ENCODE measurements around the gene GRID2. TPM values are rescaled to one million over a fixed set of nuclear protein-coding genes. Genes with fewer than 3 reads are reported as not detected.
"Not testable (repeated sequence)": the region's sequence is repeated elsewhere in the genome, so short reads cannot be mapped to it uniquely, and the experiment has no call there.

The GRID2 gene
- not detected in 2 replicates for total RNA-seq (2014; rRNA removed; shearing (Covaris generic))
- polyA plus RNA-seq (2014; cell fraction: nucleus; rRNA removed): not detected in 2 replicates

GRCh38 chr4:92303621-92304027 lies at the start of gene GRID2:
Gene GRID2, plus strand, starts transcription at chr4:92303966.
- no peak for DNase-seq (ENCODE audit: extremely low read depth, low read depth)

GRCh38 chr4:92253986-92254671 lies 49.6 kb upstream of the GRID2 start:
- no peak for DNase-seq (ENCODE audit: extremely low read depth, low read depth)

GRCh38 chr4:92254767-92255442 lies 48.9 kb upstream of the GRID2 start:
- DNase-seq (ENCODE audit: extremely low read depth, low read depth): no peak

- DNase-seq (ENCODE audit: extremely low read depth, low read depth): no peak
These were observed 47.9 kb upstream of the GRID2 start for GRCh38 chr4:92255920-92256244.

GRCh38 chr4:92257931-92258857 lies 45.6 kb upstream of the GRID2 start:
- no peak for DNase-seq (ENCODE audit: extremely low read depth, low read depth)

GRCh38 chr4:92261256-92261655 lies 42.5 kb upstream of the GRID2 start:
- no peak for DNase-seq (ENCODE audit: extremely low read depth, low read depth)

GRCh38 chr4:92262371-92262770 lies 41.4 kb upstream of the GRID2 start:
- DNase-seq (ENCODE audit: extremely low read depth, low read depth): no peak

- no peak for DNase-seq (ENCODE audit: extremely low read depth, low read depth)
These were observed 40.8 kb upstream of the GRID2 start for GRCh38 chr4:92263010-92263409.

GRCh38 chr4:92263575-92263974 lies 40.2 kb upstream of the GRID2 start:
- DNase-seq (ENCODE audit: extremely low read depth, low read depth): no peak

- DNase-seq (ENCODE audit: extremely low read depth, low read depth): no peak
These were observed 39.6 kb upstream of the GRID2 start for GRCh38 chr4:92264163-92264562.

- DNase-seq (ENCODE audit: extremely low read depth, low read depth): no peak
These were observed 38.7 kb upstream of the GRID2 start for GRCh38 chr4:92265021-92265420.

- DNase-seq (ENCODE audit: extremely low read depth, low read depth): no peak
These were observed 38.0 kb upstream of the GRID2 start for GRCh38 chr4:92265798-92266197.

GRCh38 chr4:92266521-92266920 lies 37.2 kb upstream of the GRID2 start:
- no peak for DNase-seq (ENCODE audit: extremely low read depth, low read depth)

GRCh38 chr4:92268642-92269041 lies 35.1 kb upstream of the GRID2 start:
- DNase-seq (ENCODE audit: extremely low read depth, low read depth): no peak

- DNase-seq (ENCODE audit: extremely low read depth, low read depth): no peak
These were observed 32.9 kb upstream of the GRID2 start for GRCh38 chr4:92270908-92271307.

- not testable (repeated sequence) for DNase-seq (ENCODE audit: extremely low read depth, low read depth)
These were observed 32.2 kb upstream of the GRID2 start for GRCh38 chr4:92271551-92271950.

- DNase-seq (ENCODE audit: extremely low read depth, low read depth): not testable (repeated sequence)
These were observed 26.5 kb upstream of the GRID2 start for GRCh38 chr4:92277057-92277881.

- DNase-seq (ENCODE audit: extremely low read depth, low read depth): no peak
These were observed 24.5 kb upstream of the GRID2 start for GRCh38 chr4:92279296-92279695.

- no peak for DNase-seq (ENCODE audit: extremely low read depth, low read depth)
These were observed 4.6 kb upstream of the GRID2 start for GRCh38 chr4:92299152-92299551.

- DNase-seq (ENCODE audit: extremely low read depth, low read depth): no peak
These were observed 355 bp downstream of the GRID2 start for GRCh38 chr4:92304121-92304520.

Data from NCI-H460 (cell line).